Stomach smooth muscle (tissue), 2 donors: ENCODE results near the gene TRMT61B.

Experiments used
- H3K27ac ChIP-seq: one replicate; pipeline ENCODE4 v1.7.0; 2013; ENCODE audit warnings: mild to moderate bottlenecking, low read length, inconsistent platforms
- H3K27me3 ChIP-seq, 2 donors: one replicate each; pipeline ENCODE4 v1.7.0; 2013; ENCODE audit warnings: low read length in 2 of 2; ENCODE audit not compliant: insufficient read depth in 2 of 2, control insufficient read depth in 1 of 2
- H3K36me3 ChIP-seq, 2 donors: one replicate each; pipeline ENCODE4 v1.7.0; 2013; ENCODE audit warnings: low read length in 2 of 2; ENCODE audit not compliant: control insufficient read depth in 2 of 2, insufficient read depth in 2 of 2
- H3K4me1 ChIP-seq: one replicate; pipeline ENCODE4 v1.7.0; 2013; ENCODE audit warnings: low read length; ENCODE audit not compliant: control insufficient read depth, insufficient read depth
- H3K4me3 ChIP-seq, 2 donors: one replicate each; pipeline ENCODE4 v1.7.0; 2013; ENCODE audit warnings: low read length in 2 of 2
- H3K9ac ChIP-seq, 2 donors: one replicate each; pipeline ENCODE4 v1.7.0; 2013; ENCODE audit warnings: low read length in 2 of 2, mild to moderate bottlenecking in 1 of 2
- H3K9me3 ChIP-seq, 2 donors: one replicate each; pipeline ENCODE4 v1.7.0; 2013; ENCODE audit warnings: low read length in 2 of 2; ENCODE audit not compliant: control insufficient read depth in 2 of 2
- donor health status: healthy.
- donor health status: Pancreatic carcinoma.

The TRMT61B gene

DNA sequence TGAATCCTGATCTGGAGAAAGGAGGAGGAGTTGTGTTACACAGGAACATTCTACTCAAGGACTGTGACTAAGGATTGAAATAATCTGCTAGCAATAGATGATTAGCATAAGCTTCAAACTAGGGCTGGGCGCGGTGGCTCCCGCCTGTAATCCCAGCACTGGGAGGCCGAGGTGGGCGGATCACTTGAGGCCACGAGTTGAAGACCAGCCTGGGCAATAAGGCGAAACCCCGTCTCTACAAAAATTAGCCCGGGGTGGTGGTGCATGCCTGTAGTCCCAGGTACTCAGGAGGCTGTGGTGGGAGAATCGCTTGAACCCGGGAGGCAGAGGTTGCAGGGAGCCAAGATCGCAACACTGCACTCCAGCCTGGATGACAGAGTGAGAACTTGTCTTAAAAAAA is 1.5 kb downstream of the TRMT61B start:
- Histone ChIP-seq H3K4me1 (peaks cover 11% of the 10 kb centered on the region), H3K27ac (no peak overlapping the region), H3K4me3 (peak overlapping the region; percentile 95 to 99), H3K27me3 (no peaks in the 10 kb centered on the region), H3K9me3 (no peaks in the 10 kb centered on the region), H3K9ac (no peak overlapping the region), H3K36me3 (peaks cover 3 to 9% of the 10 kb centered on the region in 2 donors)

DNA sequence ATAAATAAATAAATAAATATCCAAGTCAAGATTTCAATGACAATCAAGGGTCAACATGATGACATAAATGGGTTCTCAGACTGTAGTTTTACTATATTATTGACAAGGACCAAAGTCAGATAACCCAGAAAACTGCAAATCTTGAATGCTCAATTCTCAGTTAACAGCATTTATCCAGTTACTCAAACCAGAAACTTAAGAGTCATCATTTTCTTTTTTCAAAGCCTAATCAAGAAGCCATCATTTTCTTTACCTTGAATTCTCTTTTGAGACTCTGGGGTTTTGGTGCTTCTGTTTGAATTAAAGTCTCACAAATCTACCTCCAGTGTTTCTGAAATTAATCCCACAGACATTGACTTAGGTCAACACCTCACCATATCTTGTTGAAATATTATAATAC is 14.1 kb downstream of the TRMT61B start:
- H3K4me3 ChIP-seq: no peak overlapping the region
- no peaks in the 10 kb centered on the region for H3K9me3 ChIP-seq
- H3K27me3 ChIP-seq: no peaks in the 10 kb centered on the region
- H3K4me1 ChIP-seq: no peaks in the 10 kb centered on the region
- no peak overlapping the region for H3K27ac ChIP-seq
- no peak overlapping the region for H3K9ac ChIP-seq
- H3K36me3 ChIP-seq: peaks cover 2 to 8% of the 10 kb centered on the region in 2 donors

DNA sequence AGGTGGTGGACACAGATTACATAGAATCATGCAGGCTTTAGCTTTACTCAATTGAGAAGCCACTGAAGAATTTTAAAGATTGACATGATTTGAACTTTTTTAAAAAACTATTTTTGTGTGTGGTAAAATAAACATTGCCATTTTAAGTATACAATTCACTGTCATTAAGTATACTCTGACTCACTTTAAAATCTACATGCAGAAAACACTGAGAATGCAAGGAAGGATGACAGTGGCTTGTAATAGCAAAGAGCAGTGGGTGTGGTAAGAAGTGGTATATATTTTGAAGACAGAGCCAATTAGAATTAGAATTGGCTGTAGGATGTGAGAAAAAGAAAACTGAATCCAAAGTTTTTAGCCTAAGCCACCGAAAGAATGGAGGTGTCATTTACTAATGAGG is 14.9 kb downstream of the TRMT61B start:
- H3K27ac ChIP-seq: no peak overlapping the region
- H3K4me1 ChIP-seq: no peaks in the 10 kb centered on the region
- H3K9ac ChIP-seq: no peak overlapping the region
- no peaks in the 10 kb centered on the region for H3K27me3 ChIP-seq
- peaks cover 2 to 3% of the 10 kb centered on the region in 2 donors for H3K36me3 ChIP-seq
- no peak overlapping the region for H3K4me3 ChIP-seq
- H3K9me3 ChIP-seq: no peaks in the 10 kb centered on the region

DNA sequence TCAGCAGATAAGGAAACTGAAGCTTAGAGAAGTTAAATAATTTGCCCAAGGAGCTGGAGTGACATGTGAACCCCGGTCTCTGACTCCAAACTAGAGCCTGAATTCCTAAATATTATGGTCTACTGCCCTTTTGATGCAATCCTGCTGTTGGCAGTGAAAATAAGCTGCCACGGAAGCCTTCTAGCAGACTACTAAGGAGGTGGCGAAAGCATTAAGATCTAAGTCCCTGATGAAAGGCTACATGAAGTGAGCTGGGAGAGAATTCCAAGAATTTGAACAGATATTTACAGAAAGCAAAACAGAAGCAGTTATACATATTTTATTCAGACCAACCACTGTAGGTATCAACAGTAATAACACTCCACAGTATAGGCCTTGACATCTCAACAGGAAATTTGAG is 28.1 kb downstream of the TRMT61B start:
- no peaks in the 10 kb centered on the region for H3K4me1 ChIP-seq
- no peak overlapping the region for H3K9ac ChIP-seq
- no peaks in the 10 kb centered on the region for H3K36me3 ChIP-seq

GRCh38 chr2:28838971-28839370 is 31.1 kb downstream of the TRMT61B start:
- no peak overlapping the region for H3K9ac ChIP-seq
- H3K4me3 ChIP-seq: no peak overlapping the region
- no peaks in the 10 kb centered on the region for H3K9me3 ChIP-seq
- H3K4me1 ChIP-seq: no peaks in the 10 kb centered on the region
- H3K27me3 ChIP-seq: no peaks in the 10 kb centered on the region
- H3K27ac ChIP-seq: no peak overlapping the region
- no peaks in the 10 kb centered on the region for H3K36me3 ChIP-seq

More for the DNA sequence above, 28.1 kb downstream of the TRMT61B start:
- no peak overlapping the region for H3K4me3 ChIP-seq
- H3K9me3 ChIP-seq: no peaks in the 10 kb centered on the region
- H3K27me3 ChIP-seq: no peaks in the 10 kb centered on the region
- no peak overlapping the region for H3K27ac ChIP-seq

- Histone ChIP-seq H3K27ac (no peak overlapping the region), H3K4me3 (no peak overlapping the region), H3K36me3 (no peaks in the 10 kb centered on the region), H3K9me3 (no peaks in the 10 kb centered on the region), H3K27me3 (no peaks in the 10 kb centered on the region), H3K4me1 (no peaks in the 10 kb centered on the region), H3K9ac (no peak overlapping the region)
These were observed 34.3 kb downstream of the TRMT61B start for GRCh38 chr2:28835781-28836180.

GRCh38 chr2:28833740-28834470 is 36.2 kb downstream of the TRMT61B start:
- H3K36me3 ChIP-seq: no peaks in the 10 kb centered on the region
- H3K27ac ChIP-seq: no peak overlapping the region
- H3K27me3 ChIP-seq: no peaks in the 10 kb centered on the region
- H3K9me3 ChIP-seq: no peaks in the 10 kb centered on the region
- H3K9ac ChIP-seq: no peak overlapping the region
- no peak overlapping the region for H3K4me3 ChIP-seq
- no peaks in the 10 kb centered on the region for H3K4me1 ChIP-seq

DNA sequence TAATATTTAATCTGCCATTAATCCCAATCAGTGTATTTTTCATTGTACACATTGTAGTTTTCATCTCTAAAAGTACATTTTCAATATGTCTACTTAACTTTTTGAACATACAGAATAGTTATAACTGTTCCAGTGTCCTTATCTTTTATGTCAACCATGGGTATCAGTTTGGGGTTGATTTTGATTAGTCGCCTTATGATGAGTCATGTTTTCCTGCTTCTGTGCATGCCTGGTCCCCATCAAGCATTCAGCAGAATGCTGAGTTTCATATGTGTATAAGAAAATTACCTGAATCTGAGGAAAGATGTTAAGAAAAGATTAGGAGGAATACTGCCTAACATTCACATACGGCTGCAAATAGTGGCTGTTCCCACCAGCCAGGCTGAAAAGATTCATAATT is 41.7 kb downstream of the TRMT61B start:
- no peak overlapping the region for H3K9ac ChIP-seq
- H3K27me3 ChIP-seq: no peaks in the 10 kb centered on the region
- no peaks in the 10 kb centered on the region for H3K36me3 ChIP-seq
- H3K27ac ChIP-seq: no peak overlapping the region
- H3K9me3 ChIP-seq: no peaks in the 10 kb centered on the region
- H3K4me1 ChIP-seq: no peaks in the 10 kb centered on the region
- H3K4me3 ChIP-seq: no peak overlapping the region

DNA sequence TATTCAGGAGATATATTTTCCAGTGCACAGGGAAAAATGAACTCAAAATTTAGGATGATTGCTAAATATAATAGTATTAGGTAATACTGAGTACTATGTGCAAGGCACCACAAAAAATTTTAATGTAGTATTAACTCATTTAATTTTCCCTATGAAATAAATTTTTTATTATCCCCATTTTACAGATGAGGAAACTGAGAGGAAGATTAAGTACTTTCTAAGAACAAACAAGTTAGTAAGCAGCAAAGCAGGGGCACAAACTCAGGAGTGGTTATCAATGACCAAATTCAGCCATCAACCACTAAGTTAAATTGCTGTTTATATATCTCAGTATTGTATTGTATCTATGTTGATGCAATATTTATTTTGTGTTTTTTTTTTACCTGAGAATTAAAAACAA is 45.2 kb downstream of the TRMT61B start:
- H3K4me3 ChIP-seq: no peak overlapping the region
- H3K4me1 ChIP-seq: no peaks in the 10 kb centered on the region
- no peaks in the 10 kb centered on the region for H3K9me3 ChIP-seq
- H3K27ac ChIP-seq: no peak overlapping the region
- no peaks in the 10 kb centered on the region for H3K27me3 ChIP-seq
- H3K9ac ChIP-seq: no peak overlapping the region
- H3K36me3 ChIP-seq: no peaks in the 10 kb centered on the region

DNA sequence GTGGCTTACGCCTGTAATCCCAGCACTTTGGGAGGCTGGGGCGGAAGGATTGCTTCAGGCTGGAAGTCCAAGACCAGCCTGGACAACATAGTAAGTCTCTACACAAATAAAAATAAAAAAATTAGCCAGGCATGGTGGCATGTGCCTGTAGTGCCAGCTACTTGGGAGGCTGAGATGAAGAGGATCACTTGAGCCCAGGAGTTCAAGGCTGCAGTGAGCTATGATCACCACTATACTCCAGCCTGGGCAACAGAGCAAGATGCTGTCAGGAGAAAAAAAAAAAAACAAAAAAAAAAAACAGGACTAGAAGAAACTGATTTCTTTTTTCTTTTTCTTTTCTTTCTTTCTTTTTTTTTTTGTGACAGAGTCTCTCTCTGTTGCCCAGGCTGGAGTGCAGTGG is 45.9 kb downstream of the TRMT61B start:
- H3K27me3 ChIP-seq: no peaks in the 10 kb centered on the region

GRCh38 chr2:28822036-28822435 is 48.1 kb downstream of the TRMT61B start:
- no peaks in the 10 kb centered on the region for H3K9me3 ChIP-seq
- H3K4me1 ChIP-seq: no peaks in the 10 kb centered on the region
- no peak overlapping the region for H3K9ac ChIP-seq
- no peak overlapping the region for H3K27ac ChIP-seq
- no peaks in the 10 kb centered on the region for H3K36me3 ChIP-seq
- no peak overlapping the region for H3K4me3 ChIP-seq
- no peaks in the 10 kb centered on the region for H3K27me3 ChIP-seq

More for the DNA sequence above, 45.9 kb downstream of the TRMT61B start:
- Histone ChIP-seq H3K4me1 (no peaks in the 10 kb centered on the region), H3K4me3 (no peak overlapping the region), H3K27ac (no peak overlapping the region), H3K9me3 (no peaks in the 10 kb centered on the region), H3K9ac (no peak overlapping the region), H3K36me3 (no peaks in the 10 kb centered on the region)
